ENCODE data around the gene MYO18A. TPM values are rescaled to one million over a fixed set of nuclear protein-coding genes. Genes with fewer than 3 reads are reported as not detected.

The MYO18A gene
- total RNA-seq, 4 donors from 2014 or later = 526 to 1,058 (median 835) TPM

GRCh38 chr17:29080965-29081364, 99.2 kb downstream of the MYO18A start:
- H3K36me3 ChIP-seq = peaks cover 0 to 94% of the 10 kb centered on the region in 2 donors
- no peaks in the 10 kb centered on the region for H3K9me3 ChIP-seq
- in situ Hi-C loops (cut with MboI; ENCODE audit: low sequenced_read_pairs in 4 of 4) (no loop called here), intact Hi-C loops (cut with DNase I; ENCODE audit: low total_unique reads) (no loop called here)
- no peak for DNase-seq
- TF ChIP-seq, protein P1, sequence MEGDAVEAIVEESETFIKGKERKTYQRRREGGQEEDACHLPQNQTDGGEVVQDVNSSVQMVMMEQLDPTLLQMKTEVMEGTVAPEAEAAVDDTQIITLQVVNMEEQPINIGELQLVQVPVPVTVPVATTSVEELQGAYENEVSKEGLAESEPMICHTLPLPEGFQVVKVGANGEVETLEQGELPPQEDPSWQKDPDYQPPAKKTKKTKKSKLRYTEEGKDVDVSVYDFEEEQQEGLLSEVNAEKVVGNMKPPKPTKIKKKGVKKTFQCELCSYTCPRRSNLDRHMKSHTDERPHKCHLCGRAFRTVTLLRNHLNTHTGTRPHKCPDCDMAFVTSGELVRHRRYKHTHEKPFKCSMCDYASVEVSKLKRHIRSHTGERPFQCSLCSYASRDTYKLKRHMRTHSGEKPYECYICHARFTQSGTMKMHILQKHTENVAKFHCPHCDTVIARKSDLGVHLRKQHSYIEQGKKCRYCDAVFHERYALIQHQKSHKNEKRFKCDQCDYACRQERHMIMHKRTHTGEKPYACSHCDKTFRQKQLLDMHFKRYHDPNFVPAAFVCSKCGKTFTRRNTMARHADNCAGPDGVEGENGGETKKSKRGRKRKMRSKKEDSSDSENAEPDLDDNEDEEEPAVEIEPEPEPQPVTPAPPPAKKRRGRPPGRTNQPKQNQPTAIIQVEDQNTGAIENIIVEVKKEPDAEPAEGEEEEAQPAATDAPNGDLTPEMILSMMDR (IDR thresholded peaks at IDR 0.05 in 4 of 5, conservative IDR thresholded peaks at IDR 0.05 in 1 of 5) = no peak
- no peak for TF ChIP-seq POLR2A (IDR thresholded peaks at IDR 0.05)
- H3K4me1 ChIP-seq = peaks cover 10 to 16% of the 10 kb centered on the region in 2 donors
- H3K4me3 ChIP-seq = no peak overlapping the region
- H3K27me3 ChIP-seq = no peaks in the 10 kb centered on the region
- no peak for ATAC-seq
- no peak overlapping the region for H3K27ac ChIP-seq

GRCh38 chr17:29080323-29080722, 99.9 kb downstream of the MYO18A start:
- TF ChIP-seq, protein P1 (IDR thresholded peaks at IDR 0.05 in 4 of 5, conservative IDR thresholded peaks at IDR 0.05 in 1 of 5) = no peak
- no peak for TF ChIP-seq POLR2A (IDR thresholded peaks at IDR 0.05)
- H3K27ac ChIP-seq = no peak overlapping the region
- ATAC-seq = no peak
- H3K27me3 ChIP-seq = no peaks in the 10 kb centered on the region
- in situ Hi-C loops (cut with MboI; ENCODE audit: low sequenced_read_pairs in 4 of 4) (no loop called here), intact Hi-C loops (cut with DNase I; ENCODE audit: low total_unique reads) (no loop called here)
- no peak overlapping the region for H3K4me3 ChIP-seq
- no peaks in the 10 kb centered on the region for H3K9me3 ChIP-seq
- DNase-seq = no peak
- peaks cover 14 to 22% of the 10 kb centered on the region in 2 donors for H3K4me1 ChIP-seq
- H3K36me3 ChIP-seq = peaks cover 0 to 87% of the 10 kb centered on the region in 2 donors

- peak overlapping the region in 1 of 4 donors; percentile 57 for H3K27ac ChIP-seq
- in situ Hi-C loops (cut with MboI; ENCODE audit: low sequenced_read_pairs in 4 of 4) = no loop called here
- peaks cover 0 to 83% of the 10 kb centered on the region in 2 donors for H3K36me3 ChIP-seq
- H3K9me3 ChIP-seq = no peaks in the 10 kb centered on the region
- no peak for ATAC-seq
- H3K4me3 ChIP-seq = no peak overlapping the region
- TF ChIP-seq, protein P1 (IDR thresholded peaks at IDR 0.05 in 4 of 5, conservative IDR thresholded peaks at IDR 0.05 in 1 of 5) = no peak
- no peak for TF ChIP-seq POLR2A (IDR thresholded peaks at IDR 0.05)
- intact Hi-C loops (cut with DNase I; ENCODE audit: low total_unique reads) = no loop called here
- DNase-seq = no peak
- H3K4me1 ChIP-seq = peaks cover 18 to 26% of the 10 kb centered on the region in 2 donors
- no peaks in the 10 kb centered on the region for H3K27me3 ChIP-seq
Observed at GRCh38 chr17:29079887-29080286, 100.3 kb downstream of the MYO18A start.

DNA sequence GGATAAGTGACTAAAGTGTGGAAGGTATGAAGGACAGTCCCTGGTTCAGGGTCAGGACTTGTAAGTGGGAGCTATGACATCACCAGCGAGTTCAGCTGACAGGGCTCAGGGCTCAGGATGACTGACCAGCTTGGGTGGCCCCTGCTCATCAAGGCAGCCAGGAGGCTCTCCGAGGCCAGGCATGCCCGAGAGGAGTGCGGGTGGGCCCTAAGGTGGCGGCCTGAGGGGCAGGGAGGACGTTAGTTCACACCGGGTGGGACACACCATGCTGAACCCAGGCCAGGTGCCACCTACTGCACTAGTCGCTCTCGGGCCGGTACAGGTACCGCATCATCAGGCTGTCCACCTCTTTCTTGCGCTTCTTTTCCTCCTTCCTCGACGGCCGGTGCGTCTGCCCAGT, 100.8 kb downstream of the MYO18A start:
- Histone ChIP-seq H3K36me3 (peaks cover 0 to 83% of the 10 kb centered on the region in 2 donors), H3K9me3 (no peaks in the 10 kb centered on the region), H3K4me3 (no peak overlapping the region), H3K4me1 (peaks cover 18 to 28% of the 10 kb centered on the region in 2 donors), H3K27me3 (no peaks in the 10 kb centered on the region), H3K27ac (peak overlapping the region in 2 of 4 donors; percentile 50 to 57)
- in situ Hi-C loops (cut with MboI; ENCODE audit: low sequenced_read_pairs in 4 of 4) = no loop called here
- intact Hi-C loops (cut with DNase I; ENCODE audit: low total_unique reads) = no loop called here
- no peak for DNase-seq
- no peak for ATAC-seq
- TF ChIP-seq, protein P1 (IDR thresholded peaks at IDR 0.05 in 4 of 5, conservative IDR thresholded peaks at IDR 0.05 in 1 of 5) = no peak
- TF ChIP-seq POLR2A (IDR thresholded peaks at IDR 0.05) = no peak

Data from gastrocnemius medialis (tissue), 4 donors.